Measurements from ENCODE around the gene SLC49A4.

The SLC49A4 gene

GRCh38 chr3:122916084-122916483, 121.2 kb downstream of the SLC49A4 start:
- no peaks in the 10 kb centered on the region for H3K27me3 ChIP-seq (ENCODE audit: low read length)
- no peak overlapping the region for H3K27ac ChIP-seq (ENCODE audit: low read depth, low read length)
- H3K4me2 ChIP-seq (ENCODE audit: low read depth, low read length, poor library complexity, severe bottlenecking) = no peak overlapping the region
- H3K4me3 ChIP-seq (ENCODE audit: insufficient read depth, low read length, poor library complexity, severe bottlenecking) = no peak overlapping the region
- TF ChIP-seq EZH2phosphoT487 (conservative IDR thresholded peaks at IDR 0.05; ENCODE audit: low read length) (no peak), CTCF (IDR thresholded peaks at IDR 0.05; ENCODE audit: insufficient read depth, low read length, poor library complexity, severe bottlenecking) (no peak)
- no peaks in the 10 kb centered on the region for H3K9me2 ChIP-seq (replicated peaks; ENCODE audit: insufficient read depth, low read length)
- H3F3A ChIP-seq (ENCODE audit: insufficient read depth) = no peaks in the 10 kb centered on the region
- H3K9me3 ChIP-seq (ENCODE audit: insufficient read depth, low read length) = no peaks in the 10 kb centered on the region
- no peaks in the 10 kb centered on the region for H3K36me3 ChIP-seq (ENCODE audit: low read length)
- H2AFZ ChIP-seq (ENCODE audit: low read depth, low read length, severe bottlenecking) = no peak overlapping the region
- H4K20me1 ChIP-seq (ENCODE audit: low read depth, low read length) = no peaks in the 10 kb centered on the region
- H3K79me2 ChIP-seq (ENCODE audit: insufficient read depth, low read length) = no peaks in the 10 kb centered on the region
- no peak overlapping the region for H3K9ac ChIP-seq (ENCODE audit: low read length)

GRCh38 chr3:122916580-122916979, 121.7 kb downstream of the SLC49A4 start:
- Histone ChIP-seq H4K20me1 (ENCODE audit: low read depth, low read length) (no peaks in the 10 kb centered on the region), H3K36me3 (ENCODE audit: low read length) (no peaks in the 10 kb centered on the region), H3K79me2 (ENCODE audit: insufficient read depth, low read length) (no peaks in the 10 kb centered on the region), H3K9me2 (replicated peaks; ENCODE audit: insufficient read depth, low read length) (no peaks in the 10 kb centered on the region), H3K4me2 (ENCODE audit: low read depth, low read length, poor library complexity, severe bottlenecking) (no peak overlapping the region), H2AFZ (ENCODE audit: low read depth, low read length, severe bottlenecking) (no peak overlapping the region), H3K27me3 (ENCODE audit: low read length) (no peaks in the 10 kb centered on the region), H3K27ac (ENCODE audit: low read depth, low read length) (no peak overlapping the region), H3K9ac (ENCODE audit: low read length) (no peak overlapping the region), H3K4me3 (ENCODE audit: insufficient read depth, low read length, poor library complexity, severe bottlenecking) (no peak overlapping the region), H3F3A (ENCODE audit: insufficient read depth) (no peaks in the 10 kb centered on the region), H3K9me3 (ENCODE audit: insufficient read depth, low read length) (no peaks in the 10 kb centered on the region)
- TF ChIP-seq CTCF (IDR thresholded peaks at IDR 0.05; ENCODE audit: insufficient read depth, low read length, poor library complexity, severe bottlenecking) (no peak), EZH2phosphoT487 (conservative IDR thresholded peaks at IDR 0.05; ENCODE audit: low read length) (no peak)

GRCh38 chr3:122917412-122917811, 122.5 kb downstream of the SLC49A4 start:
- H3K9ac ChIP-seq (ENCODE audit: low read length) = no peak overlapping the region
- H3K4me3 ChIP-seq (ENCODE audit: insufficient read depth, low read length, poor library complexity, severe bottlenecking) = no peak overlapping the region
- H3F3A ChIP-seq (ENCODE audit: insufficient read depth) = no peaks in the 10 kb centered on the region
- no peaks in the 10 kb centered on the region for H3K79me2 ChIP-seq (ENCODE audit: insufficient read depth, low read length)
- no peak overlapping the region for H2AFZ ChIP-seq (ENCODE audit: low read depth, low read length, severe bottlenecking)
- no peaks in the 10 kb centered on the region for H4K20me1 ChIP-seq (ENCODE audit: low read depth, low read length)
- TF ChIP-seq EZH2phosphoT487 (conservative IDR thresholded peaks at IDR 0.05; ENCODE audit: low read length) = no peak
- TF ChIP-seq CTCF (IDR thresholded peaks at IDR 0.05; ENCODE audit: insufficient read depth, low read length, poor library complexity, severe bottlenecking) = no peak
- no peaks in the 10 kb centered on the region for H3K36me3 ChIP-seq (ENCODE audit: low read length)
- no peak overlapping the region for H3K27ac ChIP-seq (ENCODE audit: low read depth, low read length)
- no peaks in the 10 kb centered on the region for H3K9me2 ChIP-seq (replicated peaks; ENCODE audit: insufficient read depth, low read length)
- no peak overlapping the region for H3K4me2 ChIP-seq (ENCODE audit: low read depth, low read length, poor library complexity, severe bottlenecking)
- H3K9me3 ChIP-seq (ENCODE audit: insufficient read depth, low read length) = no peaks in the 10 kb centered on the region
- H3K27me3 ChIP-seq (ENCODE audit: low read length) = no peaks in the 10 kb centered on the region

All from SU-DHL-6 (cell line).